Upper lobe of right lung (tissue), 1 donor: Measurements from ENCODE around the gene FGFR2. TPM values are rescaled to one million over a fixed set of nuclear protein-coding genes. Genes with fewer than 3 reads are reported as not detected.

ENCODE experiments used
- ATAC-seq: fragments of 200-7000 bp; cut with Tn5 transposase; one replicate; pipeline ENCODE4 v1.9.1; 2020; ENCODE audit warnings: mild to moderate bottlenecking, moderate library complexity
- DNase-seq: peaks from one replicate; pipeline ENCODE4 v3.0.0-alpha.2; 2020
- H3K27ac ChIP-seq: fragments of 200-600 bp; one replicate; pipeline ENCODE4 v1.8.0; 2022
- H3K27me3 ChIP-seq: fragments of 200-600 bp; one replicate; pipeline ENCODE4 v1.8.0; 2022; ENCODE audit warnings: mild to moderate bottlenecking
- H3K36me3 ChIP-seq: fragments of 200-600 bp; one replicate; pipeline ENCODE4 v1.8.0; 2022
- H3K4me1 ChIP-seq: fragments of 200-600 bp; one replicate; pipeline ENCODE4 v1.8.0; 2022
- H3K4me3 ChIP-seq: fragments of 200-600 bp; one replicate; pipeline ENCODE4 v1.8.0; 2022; ENCODE audit warnings: mild to moderate bottlenecking
- H3K9me3 ChIP-seq: fragments of 200-600 bp; one replicate; pipeline ENCODE4 v1.8.0; 2022
- CTCF ChIP-seq: fragments of 200-600 bp; IDR thresholded peaks from one replicate; pipeline ENCODE4 v1.8.0; 2022; ENCODE audit warnings: antibody characterized with exemption
- intact Hi-C: fragments of 100-400 bp; cut with DNase I; formaldehyde crosslinking; loops from one replicate; pipeline ENCODE4 v1.11.0; 2022
- total RNA-seq: library from RNA; stranded (reverse); fragmentation: NEBNext Ultra II Directional; extraction: Animal tissue kit (Norgen Biotek cat#: 25700); gene quantifications from one replicate; pipeline ENCODE4 v1.2.1, GENCODE V29; 2021
- donor health status: DM: no; HTN: yes; CAD: no; lungs with severe emphysema.

Gene FGFR2
- total RNA-seq, 1 donor from 2014 or later, result 58.7 TPM

- H3K27me3 ChIP-seq, result no peaks in the 10 kb centered on the region
- ATAC-seq (no peak), DNase-seq (no peak)
- H3K4me3 ChIP-seq, result no peak overlapping the region
- H3K4me1 ChIP-seq, result no peaks in the 10 kb centered on the region
- no peak for TF ChIP-seq CTCF
- H3K27ac ChIP-seq, result no peak overlapping the region
- intact Hi-C loops, result no loop called here
- H3K9me3 ChIP-seq, result no peaks in the 10 kb centered on the region
- peaks cover 9% of the 10 kb centered on the region for H3K36me3 ChIP-seq
Measured at GRCh38 chr10:121510201-121510771, 88.0 kb downstream of the FGFR2 start.

GRCh38 chr10:121509796-121510195, 88.4 kb downstream of the FGFR2 start:
- Histone ChIP-seq H3K36me3 (peaks cover 7% of the 10 kb centered on the region), H3K27me3 (no peaks in the 10 kb centered on the region), H3K27ac (no peak overlapping the region), H3K9me3 (no peaks in the 10 kb centered on the region), H3K4me3 (no peak overlapping the region), H3K4me1 (no peaks in the 10 kb centered on the region)
- intact Hi-C loops, result no loop called here
- ATAC-seq (no peak), DNase-seq (no peak)
- TF ChIP-seq CTCF, result no peak

- H3K4me3 ChIP-seq, result no peak overlapping the region
- ATAC-seq (no peak), DNase-seq (no peak)
- no peak for TF ChIP-seq CTCF
- no peak overlapping the region for H3K27ac ChIP-seq
- H3K27me3 ChIP-seq, result no peaks in the 10 kb centered on the region
- no peaks in the 10 kb centered on the region for H3K9me3 ChIP-seq
- peaks cover under 1% of the 10 kb centered on the region for H3K36me3 ChIP-seq
- H3K4me1 ChIP-seq, result no peaks in the 10 kb centered on the region
- intact Hi-C loops, result no loop called here
Measured at GRCh38 chr10:121509112-121509511, 89.1 kb downstream of the FGFR2 start.

GRCh38 chr10:121503587-121504051, 94.6 kb downstream of the FGFR2 start:
- Histone ChIP-seq H3K9me3 (no peaks in the 10 kb centered on the region), H3K36me3 (peaks cover 10% of the 10 kb centered on the region), H3K27ac (no peak overlapping the region), H3K4me1 (no peaks in the 10 kb centered on the region), H3K4me3 (no peak overlapping the region), H3K27me3 (no peaks in the 10 kb centered on the region)
- intact Hi-C loops, result no loop called here
- DNase-seq (no peak), ATAC-seq (no peak)
- no peak for TF ChIP-seq CTCF

- no peak for DNase-seq
- no peak for TF ChIP-seq CTCF
- ATAC-seq, result no peak
Measured at GRCh38 chr10:121501796-121502195, 96.4 kb downstream of the FGFR2 start.

More at GRCh38 chr10:121501796-121502195, 96.4 kb downstream of the FGFR2 start:
- no peaks in the 10 kb centered on the region for H3K4me1 ChIP-seq
- intact Hi-C loops, result no loop called here
- H3K36me3 ChIP-seq, result peaks cover 10% of the 10 kb centered on the region
- H3K4me3 ChIP-seq, result no peak overlapping the region
- no peaks in the 10 kb centered on the region for H3K9me3 ChIP-seq
- H3K27me3 ChIP-seq, result no peaks in the 10 kb centered on the region
- no peak overlapping the region for H3K27ac ChIP-seq
